ENCODE measurements around the gene CLIC1.
"Not testable (repeated sequence)": the region's sequence is repeated elsewhere in the genome, so short reads cannot be mapped to it uniquely, and the experiment has no call there.

CLIC1 gene

DNA sequence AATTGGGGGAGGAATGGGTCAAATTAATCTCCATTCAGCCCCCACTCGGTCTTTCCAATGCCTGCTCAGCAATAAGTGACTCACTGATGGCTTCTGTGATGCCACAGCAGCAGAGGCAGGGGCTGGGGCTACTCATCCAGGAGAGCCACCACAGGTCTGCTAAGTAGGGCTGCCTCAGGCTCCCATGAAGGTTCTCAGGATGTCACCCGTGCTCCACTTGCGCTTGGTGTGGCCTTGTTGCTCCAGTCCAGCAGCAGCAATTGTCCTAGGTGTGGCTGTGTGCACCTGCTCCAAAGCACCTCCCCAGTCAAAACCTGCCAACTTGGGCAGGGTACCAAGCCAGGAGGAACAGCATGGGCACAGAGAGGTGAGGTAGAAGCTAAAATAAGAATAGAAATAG is 14.2 kb downstream of the CLIC1 start:
- no peak for DNase-seq (ENCODE audit: low read depth)

DNA sequence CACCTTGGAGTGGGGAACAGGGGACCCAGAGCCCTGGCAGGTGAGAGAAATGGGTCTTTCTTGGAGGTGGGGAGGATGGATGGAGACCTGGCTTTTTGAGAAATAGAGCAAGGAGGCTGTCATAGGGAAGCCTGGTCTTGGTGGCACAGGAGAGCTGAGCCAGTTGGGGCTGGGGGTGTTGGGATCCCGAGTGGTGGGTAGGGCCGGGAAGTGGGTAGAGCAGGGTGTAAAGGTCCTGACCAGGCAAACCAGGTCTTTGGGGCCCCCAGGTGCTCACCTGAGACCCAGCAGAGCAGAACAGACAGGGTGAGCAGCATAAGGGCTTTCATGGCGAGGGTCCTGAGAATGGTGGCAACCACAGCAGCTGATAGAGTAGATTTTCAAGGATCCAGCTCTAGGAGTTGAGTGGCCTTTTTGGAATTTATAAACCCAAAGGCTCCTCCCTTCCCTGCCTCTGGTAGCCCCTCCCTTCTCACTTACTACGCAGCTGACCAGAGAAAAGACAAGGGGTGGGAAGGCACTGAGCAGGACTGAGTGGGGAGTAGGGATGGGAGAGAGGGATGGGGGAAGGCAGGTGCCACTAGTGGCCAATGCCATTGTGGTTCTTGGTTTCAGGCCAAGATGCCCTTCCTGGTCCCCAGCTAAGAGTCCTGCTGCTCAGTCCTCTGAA is 14.8 kb downstream of the CLIC1 start, which contains the start of gene LY6G6C:
Gene LY6G6C, minus strand, starts transcription at position 396 of the 670 bp plus-strand sequence. Its CDS starts 67 bp downstream, at position 329.
- no peak for DNase-seq (ENCODE audit: low read depth)

DNA sequence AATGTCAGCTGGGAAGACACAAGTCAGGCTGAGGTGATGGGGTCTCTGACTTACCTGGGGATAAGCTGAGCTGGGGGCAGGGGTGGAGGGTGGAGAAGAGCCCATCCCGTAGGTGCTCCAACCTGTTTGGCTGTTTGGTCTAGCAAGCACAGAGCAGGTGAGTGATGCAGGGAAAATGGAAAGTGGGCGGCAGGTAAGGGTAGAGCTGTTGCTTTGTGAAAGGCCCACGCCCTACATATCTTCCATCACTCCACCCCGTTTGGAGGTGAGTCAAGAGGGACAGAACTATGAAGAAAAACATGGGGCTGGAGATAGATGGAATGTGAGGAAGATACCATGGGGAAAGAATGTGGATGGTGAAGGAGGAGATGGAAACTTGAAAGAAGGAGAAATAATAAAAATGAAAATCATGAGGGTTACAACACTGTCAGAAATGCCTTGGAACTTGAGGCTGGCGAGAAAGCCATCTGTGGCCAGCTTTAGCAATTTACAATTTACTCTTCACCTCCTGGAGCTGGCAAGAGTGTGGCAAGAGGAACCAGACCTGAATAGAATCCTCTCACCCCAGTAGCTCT is 16.0 kb downstream of the CLIC1 start:
- no peak for DNase-seq (ENCODE audit: low read depth)

DNA sequence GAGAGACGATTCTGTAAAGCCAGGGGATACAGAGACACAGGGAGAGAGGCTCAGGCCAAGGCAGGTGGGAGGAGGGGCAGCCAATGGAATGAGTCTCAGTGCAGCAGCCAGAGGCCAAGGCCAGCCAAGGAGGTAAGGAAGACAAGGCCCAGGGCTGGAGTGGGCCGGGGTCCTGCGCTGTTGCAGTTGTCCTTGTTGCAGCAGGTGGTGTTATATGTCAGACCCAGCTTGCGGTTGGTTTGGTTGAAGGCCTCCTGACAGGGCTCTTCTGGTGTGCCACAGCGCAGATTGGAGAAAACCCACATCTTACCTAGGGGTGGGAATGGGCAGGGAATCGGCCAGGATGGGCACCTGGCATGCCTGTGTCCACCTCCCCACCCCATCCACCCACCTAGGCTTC is 17.3 kb downstream of the CLIC1 start:
- no peak for DNase-seq (ENCODE audit: low read depth)

DNA sequence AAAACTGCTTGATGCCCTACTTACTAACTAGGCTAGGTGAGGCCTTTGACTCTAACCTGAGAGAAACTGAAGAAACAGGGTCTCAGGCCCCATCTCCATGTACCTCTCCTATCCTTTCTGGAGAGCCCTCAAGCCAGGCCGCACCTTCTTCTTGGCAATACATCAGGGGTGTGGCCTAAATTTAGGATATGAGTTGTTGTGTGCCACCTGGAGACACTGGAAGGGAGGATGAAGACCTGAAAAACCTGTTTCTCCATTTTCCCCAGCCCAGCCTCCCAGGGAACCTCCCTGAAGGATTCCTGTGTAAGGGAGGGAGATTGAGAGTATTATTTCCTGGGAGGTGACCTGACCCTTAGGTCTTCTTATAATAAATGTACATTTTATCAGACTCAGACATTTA is 18.1 kb downstream of the CLIC1 start:
- DNase-seq (ENCODE audit: low read depth), result no peak

DNA sequence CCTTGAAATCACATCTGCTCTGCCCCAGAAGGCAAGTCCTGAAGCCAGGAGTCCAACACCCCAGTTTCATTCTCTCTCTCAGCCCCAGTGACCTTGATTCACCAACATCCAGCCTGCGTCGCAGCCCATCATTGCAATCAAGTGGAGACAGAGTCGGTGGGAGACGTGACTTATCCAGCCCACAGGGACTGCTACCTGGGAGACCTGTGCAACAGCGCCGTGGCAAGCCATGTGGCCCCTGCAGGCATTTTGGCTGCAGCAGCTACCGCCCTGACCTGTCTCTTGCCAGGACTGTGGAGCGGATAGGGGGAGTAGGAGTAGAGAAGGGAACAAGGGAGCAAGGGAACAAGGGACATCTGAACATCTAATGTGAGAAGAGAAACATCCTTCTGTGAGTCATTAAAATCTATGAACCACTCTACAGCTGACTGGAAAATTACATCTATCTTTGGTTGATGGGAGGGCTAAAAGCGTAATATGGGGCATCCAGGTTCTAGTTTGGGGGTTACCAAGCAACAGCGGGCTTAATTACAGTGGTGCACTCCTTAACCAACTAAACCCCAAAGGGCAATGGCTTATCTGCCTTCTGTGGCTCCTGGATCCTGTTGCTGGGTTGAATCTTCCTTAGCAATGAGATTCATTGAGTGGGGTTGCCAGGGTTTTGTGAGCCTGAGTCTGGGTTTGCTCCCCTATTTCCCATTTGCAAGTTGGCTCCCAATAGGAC is 18.7 kb downstream of the CLIC1 start:
- DNase-seq (ENCODE audit: low read depth), result no peak

DNA sequence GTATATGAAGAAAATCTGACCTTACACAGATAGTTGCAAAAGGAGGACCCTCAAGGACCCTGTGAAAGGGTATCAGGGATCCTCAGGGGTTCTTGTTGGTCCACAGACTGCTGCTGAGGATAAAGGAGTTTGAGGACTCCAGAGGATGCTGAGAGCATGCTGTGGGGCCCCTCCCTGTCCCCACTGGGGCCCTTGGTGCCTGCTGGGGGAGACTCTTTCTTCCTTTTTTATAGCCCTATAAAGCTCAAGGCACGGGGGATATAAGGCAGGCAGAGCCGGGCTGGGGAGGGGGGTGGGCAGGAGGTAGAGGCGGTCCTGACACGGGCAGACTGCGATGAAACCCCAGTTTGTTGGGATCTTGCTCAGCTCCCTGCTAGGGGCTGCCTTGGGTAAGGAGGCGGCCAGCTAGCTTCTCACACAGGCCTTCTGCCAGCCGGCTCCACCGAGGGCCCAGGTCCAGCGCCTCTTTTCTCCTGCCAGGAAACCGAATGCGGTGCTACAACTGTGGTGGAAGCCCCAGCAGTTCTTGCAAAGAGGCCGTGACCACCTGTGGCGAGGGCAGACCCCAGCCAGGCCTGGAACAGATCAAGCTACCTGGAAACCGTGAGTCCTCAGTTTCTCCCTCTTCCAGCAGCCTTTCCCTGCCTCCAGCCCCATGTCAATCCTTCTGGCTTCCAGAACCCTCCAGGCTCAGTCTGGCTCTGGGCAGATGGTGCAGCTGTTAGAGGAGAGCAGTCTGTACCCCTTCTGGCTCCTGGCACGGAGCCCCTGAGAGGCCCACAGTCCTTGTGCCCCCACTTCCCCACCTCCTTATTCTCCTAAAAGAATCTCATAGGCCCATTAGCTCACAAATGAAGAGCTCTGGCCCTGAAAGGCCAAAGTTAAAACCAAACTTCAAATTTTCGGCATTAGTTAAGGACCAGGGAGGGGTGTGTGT is 21.0 kb downstream of the CLIC1 start, which contains the start of gene LY6G6D:
Gene LY6G6D, plus strand, starts transcription at position 327 of the 937 bp plus-strand sequence. Its CDS starts 8 bp downstream, at position 335.
- no peak for DNase-seq (ENCODE audit: low read depth)

DNA sequence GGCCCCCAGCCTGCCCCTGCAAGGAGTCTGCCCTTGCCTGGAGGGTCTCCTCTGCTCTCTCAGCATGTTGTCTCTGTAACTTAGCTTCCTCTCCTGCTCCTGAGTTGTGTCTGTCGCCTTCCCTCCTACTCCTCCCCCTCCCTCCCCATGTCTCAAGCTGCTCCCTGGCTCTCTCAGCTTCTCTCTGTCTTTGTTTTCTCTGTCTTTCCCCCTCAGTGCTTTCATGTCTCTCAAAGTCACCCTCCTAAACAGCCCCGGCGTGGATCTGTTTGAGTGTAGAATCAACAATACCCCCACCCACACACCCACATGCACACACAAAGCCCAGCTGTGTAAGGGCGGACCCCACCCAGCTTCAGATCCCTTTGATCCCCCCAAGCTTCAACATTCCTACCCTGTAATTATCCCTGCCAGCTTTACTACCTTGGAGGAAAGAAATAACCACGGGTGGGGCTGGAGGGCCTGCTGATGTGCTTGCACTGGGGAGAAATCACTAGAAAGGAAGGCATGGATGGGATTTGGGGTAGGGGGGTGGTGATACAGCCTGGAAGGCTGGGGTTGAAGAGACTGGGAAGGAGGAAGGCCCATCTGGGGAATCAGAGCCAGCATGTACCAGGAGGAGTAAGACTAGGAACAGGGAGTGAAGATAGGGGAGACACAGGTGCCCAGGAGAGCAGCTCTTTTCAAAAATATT is 22.2 kb downstream of the CLIC1 start:
- DNase-seq (ENCODE audit: low read depth), result no peak

DNA sequence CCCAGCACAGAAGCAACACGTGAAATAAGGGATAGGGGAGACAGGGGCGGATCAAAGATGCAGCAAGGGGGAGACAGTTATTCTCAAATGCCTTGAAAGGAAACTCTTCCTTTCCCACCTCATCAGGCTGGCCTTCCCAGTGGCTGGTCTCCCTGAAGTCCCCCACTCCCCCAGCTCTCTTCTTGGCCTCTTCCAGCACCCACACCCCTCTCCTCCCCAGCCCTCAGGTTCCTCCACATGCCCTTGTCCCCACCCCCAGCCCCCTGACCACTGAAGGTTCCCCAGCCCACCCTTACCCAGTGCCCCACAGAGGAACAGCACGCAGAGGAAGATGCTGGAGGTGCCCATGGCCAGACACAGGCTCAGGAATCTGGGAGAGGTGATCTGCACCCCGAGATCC is 22.9 kb downstream of the CLIC1 start:
- no peak for DNase-seq (ENCODE audit: low read depth)

DNA sequence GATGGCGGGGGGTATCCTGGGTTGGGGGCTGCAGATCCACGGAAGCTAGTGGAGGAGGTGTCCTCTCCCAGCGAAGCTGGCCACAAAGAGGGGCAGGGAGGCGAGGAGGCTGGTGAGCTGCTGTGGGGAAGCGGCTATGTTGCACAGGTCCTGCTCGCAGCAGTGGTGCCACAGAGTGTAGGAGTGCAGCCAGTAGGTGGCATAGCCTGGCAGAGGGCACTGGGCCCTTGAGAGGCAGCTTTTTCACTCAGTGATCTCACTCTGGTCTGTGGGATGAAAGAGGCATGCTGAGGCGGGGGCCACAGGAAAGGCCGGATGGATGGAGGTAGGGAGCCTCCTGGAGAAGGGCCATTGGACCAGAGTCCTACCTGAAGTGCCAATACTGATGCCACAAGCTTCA is 24.0 kb downstream of the CLIC1 start:
- DNase-seq (ENCODE audit: low read depth), result no peak

DNA sequence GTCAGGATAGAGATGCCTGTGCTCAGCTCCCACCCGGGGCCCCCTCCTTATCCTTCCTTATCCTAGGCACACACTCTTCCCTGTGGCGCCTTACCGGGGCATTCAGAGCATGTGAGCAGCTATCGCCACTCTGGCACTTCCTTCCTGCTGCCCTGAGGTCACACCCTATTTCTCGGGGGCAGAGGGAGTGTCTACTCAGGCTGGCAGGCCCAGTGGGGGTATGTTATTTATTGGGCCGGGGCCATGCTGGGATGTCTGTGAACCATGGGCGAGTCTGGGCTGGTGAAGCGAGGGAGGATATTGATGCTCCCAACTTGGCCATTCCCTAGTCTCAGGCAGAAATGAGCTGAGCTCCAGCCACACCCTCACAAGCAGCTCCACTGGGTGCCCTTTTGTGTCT is 25.1 kb downstream of the CLIC1 start:
- DNase-seq (ENCODE audit: low read depth), result no peak

DNA sequence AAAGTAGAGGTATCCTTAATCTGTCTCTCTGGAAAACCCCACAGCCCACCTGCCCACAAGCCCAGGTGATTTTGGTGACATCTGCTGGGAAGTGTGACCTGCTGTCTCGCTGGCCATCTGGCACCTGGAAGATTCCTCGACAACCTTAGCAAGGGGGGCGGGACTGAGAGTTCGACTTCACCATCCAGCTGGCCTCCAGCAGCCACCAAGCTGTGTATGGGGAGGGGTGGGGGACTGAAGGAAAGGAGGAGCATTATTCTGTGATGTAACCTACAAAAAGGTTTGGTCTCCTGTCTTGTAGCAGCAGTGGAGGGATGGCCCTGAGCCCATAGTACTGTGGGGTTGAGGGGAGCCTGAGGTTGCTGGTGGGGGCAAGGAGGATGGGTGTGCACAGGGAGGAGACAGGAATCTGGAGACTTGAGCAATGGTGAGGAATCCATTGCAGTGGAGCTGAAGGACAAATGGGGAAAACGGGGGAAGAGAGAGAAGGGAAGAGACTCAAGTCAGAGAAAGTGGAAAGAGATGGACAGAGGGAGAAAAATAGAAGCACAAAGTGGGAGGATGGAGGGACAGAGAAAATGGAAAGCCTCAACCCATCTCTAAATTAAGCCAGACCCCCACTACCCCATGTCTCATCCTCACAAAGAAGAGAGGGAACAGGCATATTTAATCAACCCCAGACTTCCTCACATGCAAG is 25.7 kb downstream of the CLIC1 start:
- no peak for DNase-seq (ENCODE audit: low read depth)

DNA sequence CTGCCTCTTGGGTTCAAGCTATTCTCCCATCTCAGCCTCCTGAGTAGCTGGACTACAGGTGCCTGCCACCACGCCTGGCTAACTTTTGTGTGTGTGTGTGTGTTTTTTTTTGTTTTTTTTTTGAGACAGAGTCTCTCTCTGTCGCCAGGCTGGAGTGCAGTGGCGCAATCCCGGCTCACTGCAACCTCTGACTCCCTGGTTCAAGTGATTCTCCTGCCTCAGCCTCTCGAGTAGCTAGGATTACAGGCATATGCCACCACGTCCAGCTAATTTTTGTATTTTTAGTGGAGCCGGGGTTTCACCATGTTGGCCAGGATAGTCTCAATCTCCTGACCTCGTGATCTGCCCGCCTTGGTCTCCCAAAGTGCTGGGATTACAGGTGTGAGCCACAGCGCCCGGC is 27.2 kb downstream of the CLIC1 start:
- not testable (repeated sequence) for DNase-seq (ENCODE audit: low read depth)

DNA sequence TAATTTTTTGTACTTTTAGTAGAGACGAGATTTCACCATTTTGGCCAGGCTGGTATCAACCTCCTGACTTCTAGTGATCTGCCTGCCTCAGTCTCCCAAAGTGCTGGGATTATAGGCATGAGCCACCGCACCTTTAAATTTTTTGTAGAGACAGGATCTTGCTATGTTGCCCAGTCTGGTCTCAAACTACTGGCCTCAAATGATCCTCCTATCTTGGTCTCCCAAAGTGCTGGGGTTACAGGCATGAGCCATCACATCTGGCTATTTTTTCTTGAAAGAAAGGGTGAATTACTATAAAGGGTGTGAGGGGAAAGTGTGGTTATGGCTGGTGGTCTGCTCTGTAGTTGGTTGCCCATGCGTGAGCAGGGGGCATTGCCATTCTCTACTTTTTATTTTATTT is 28.1 kb downstream of the CLIC1 start:
- DNase-seq (ENCODE audit: low read depth), result no peak

DNA sequence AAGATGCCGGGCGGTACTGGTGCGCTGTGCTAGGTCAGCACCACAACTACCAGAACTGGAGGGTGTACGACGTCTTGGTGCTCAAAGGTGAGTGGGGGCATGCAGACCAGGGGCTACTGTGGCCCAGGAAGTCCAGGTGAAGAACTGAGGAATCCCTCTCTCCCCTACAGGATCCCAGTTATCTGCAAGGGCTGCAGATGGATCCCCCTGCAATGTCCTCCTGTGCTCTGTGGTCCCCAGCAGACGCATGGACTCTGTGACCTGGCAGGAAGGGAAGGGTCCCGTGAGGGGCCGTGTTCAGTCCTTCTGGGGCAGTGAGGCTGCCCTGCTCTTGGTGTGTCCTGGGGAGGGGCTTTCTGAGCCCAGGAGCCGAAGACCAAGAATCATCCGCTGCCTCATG is 28.6 kb downstream of the CLIC1 start:
- no peak for DNase-seq (ENCODE audit: low read depth)

DNA sequence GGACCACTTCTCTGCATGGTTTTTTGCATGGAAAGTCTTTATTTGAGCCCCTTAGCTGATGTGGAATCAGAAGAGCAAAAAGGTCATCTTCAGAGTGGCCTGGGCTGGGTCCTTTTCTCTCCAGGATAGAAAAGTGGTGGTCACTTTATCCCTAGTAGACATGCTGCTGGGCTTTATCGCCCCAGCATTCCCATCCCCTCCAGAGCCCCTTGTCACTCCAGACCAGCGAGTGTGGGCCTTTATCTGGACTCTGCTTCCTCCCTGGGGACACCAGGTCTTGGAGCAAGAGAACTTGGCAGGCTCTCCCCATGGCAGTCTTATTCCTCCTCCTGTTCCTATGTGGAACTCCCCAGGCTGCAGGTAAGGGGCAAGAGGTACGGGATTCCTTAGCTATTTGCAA is 29.7 kb downstream of the CLIC1 start, which contains the start of gene LY6G6F:
Gene LY6G6F, plus strand, starts transcription at position 268 of the 400 bp plus-strand sequence. Its CDS starts 41 bp downstream, at position 309.
- DNase-seq (ENCODE audit: low read depth), result no peak

DNA sequence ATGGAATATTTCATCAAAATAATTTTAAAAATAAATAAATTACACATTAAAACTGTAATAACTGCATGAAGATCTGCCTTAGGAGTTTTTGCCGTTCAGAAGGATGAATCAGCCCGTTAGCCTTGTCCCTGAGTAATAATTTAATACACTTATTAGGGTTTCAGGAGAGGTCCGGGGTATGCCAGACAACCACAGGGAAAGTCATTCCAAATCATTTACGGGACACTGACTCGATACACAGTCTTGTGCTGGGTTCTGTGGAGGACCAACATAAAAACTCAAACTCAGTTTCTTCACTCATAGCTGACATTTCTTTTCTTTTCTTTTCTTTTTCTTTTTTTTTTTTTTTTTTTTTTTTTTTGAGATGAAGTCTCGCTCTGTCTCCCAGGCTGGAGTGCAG is 30.4 kb downstream of the CLIC1 start:
- DNase-seq (ENCODE audit: low read depth), result no peak

DNA sequence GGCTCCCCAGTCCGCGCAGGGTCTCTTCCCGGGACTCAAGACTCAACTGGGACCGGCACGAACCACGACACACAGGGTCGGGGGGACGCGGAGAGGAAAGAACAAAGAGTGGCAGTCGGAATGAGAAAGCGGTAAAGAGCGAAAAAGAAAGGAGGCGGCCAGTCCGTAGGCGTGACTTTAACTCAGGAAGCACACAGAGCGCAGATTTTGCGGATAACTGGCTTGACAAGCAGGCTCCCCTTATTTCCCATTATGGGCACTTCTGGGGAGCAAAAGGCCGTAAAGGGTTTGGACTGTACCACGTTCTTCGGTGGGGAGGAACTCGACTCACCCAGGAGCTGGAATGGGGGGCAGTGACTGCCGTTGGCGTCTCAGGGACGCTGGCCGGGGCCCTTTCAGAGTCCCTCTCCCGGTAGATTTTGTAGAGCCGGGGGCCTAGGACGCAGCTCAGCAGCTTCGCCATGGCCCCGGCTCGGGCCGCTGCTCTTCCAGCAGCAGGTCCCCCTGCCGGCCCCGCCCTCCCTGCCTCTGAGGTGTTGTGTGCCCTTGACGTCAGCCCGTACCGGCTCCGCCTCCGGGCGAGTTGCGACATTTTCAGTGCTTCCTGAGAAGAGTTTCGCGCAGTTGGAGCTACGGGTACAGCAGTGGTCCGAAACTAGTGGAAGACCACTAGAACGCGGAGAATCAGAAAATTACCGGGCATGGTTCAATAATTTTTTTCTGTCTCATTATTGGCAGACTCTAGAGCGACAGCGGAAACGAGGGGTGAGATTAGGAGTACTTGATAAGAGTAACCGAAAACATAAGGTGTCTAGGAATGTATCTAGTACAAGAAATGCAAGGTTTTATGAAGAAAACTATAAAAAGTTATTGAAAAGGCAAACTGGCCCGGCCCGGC is 33.3 kb downstream of the CLIC1 start, which contains the start of gene ABHD16A:
Gene ABHD16A, minus strand, starts transcription at position 506 of the 898 bp plus-strand sequence. Its CDS starts 43 bp downstream, at position 463.
- DNase-seq (ENCODE audit: low read depth), result peak; percentile 94

DNA sequence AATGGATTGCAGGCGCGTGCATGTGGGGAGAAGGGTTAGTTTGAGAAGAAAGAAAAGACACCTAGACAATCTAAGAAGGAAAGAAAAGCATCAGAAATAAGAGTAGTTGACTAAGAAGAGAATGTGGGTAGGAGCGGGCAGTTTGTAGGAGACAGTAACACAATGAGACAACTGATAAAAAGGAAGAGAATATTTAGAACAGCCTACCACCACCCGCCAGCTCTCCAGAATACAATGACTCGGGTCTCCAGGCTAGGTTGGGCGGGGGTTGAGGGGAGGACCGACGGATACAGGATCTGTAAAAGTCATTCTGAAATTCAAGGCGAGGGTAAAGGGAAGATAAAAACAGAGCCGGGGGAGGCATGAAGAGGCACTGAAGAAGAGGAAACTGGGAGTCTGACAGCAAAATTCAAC is 33.9 kb downstream of the CLIC1 start:
- no peak for DNase-seq (ENCODE audit: low read depth)

Data from HS-27A (cell line).